ENCODE measurements around the gene OR5D14. TPM values are rescaled to one million over a fixed set of nuclear protein-coding genes. Genes with fewer than 3 reads are reported as not detected.

OR5D14 gene
- total and polyA plus RNA-seq, 2 of the 8 experiments (the other 6 are each of a cell fraction or from before 2014, with no cell fraction given) = not detected

GRCh38 chr11:55791606-55792005 lies 3.8 kb upstream of the OR5D14 start:
- Histone ChIP-seq H3K79me2 (ENCODE audit: control insufficient read depth in 1 of 2, insufficient read depth in 2 of 2, low read length in 2 of 2) (no peaks in the 10 kb centered on the region), H3K4me1 (replicated peaks in 1 of 4; ENCODE audit: control insufficient read depth in 3 of 4, insufficient read depth in 4 of 4, low read length in 3 of 4) (no peaks in the 10 kb centered on the region), H3K27me3 (replicated peaks in 1 of 4; ENCODE audit: control insufficient read depth in 3 of 4, extremely low read depth in 1 of 4, insufficient read depth in 3 of 4, low read length in 3 of 4) (no peaks in the 10 kb centered on the region), H4K5ac (ENCODE audit: insufficient read length, low read depth, low read length) (no peak overlapping the region), H2BK120ac (replicated peaks; ENCODE audit: low read depth, low read length) (no peak overlapping the region), H3K36me3 (ENCODE audit: control insufficient read depth in 2 of 4, insufficient read depth in 4 of 4, low read length in 3 of 4) (no peaks in the 10 kb centered on the region), H3K79me1 (ENCODE audit: low read depth, low read length) (no peaks in the 10 kb centered on the region), H3K23ac (ENCODE audit: insufficient read length) (no peak overlapping the region), H3K9me3 (ENCODE audit: insufficient read depth in 2 of 2, low read depth in 1 of 2, low read length in 1 of 2) (peaks cover 67 to 72% of the 10 kb centered on the region in 2 experiments), H2BK5ac (ENCODE audit: low read depth, low read length) (no peak overlapping the region), H2AK5ac (ENCODE audit: low read depth, low read length) (no peak overlapping the region), H3K4me3 (ENCODE audit: extremely low read depth in 1 of 4, insufficient read depth in 2 of 4, low read depth in 3 of 4, low read length in 4 of 4) (no peak overlapping the region), H2BK12ac (ENCODE audit: low read depth, low read length) (no peak overlapping the region), H4K20me1 (replicated peaks in 1 of 2; ENCODE audit: control insufficient read depth in 1 of 2, insufficient read depth in 2 of 2, low read length in 2 of 2) (no peaks in the 10 kb centered on the region), H3K23me2 (ENCODE audit: low read depth, low read length) (no peaks in the 10 kb centered on the region), H4K8ac (ENCODE audit: extremely low read depth, insufficient read depth, low read length) (no peak overlapping the region), H3K27ac (ENCODE audit: low read depth, low read length) (no peak overlapping the region), H3K9ac (replicated peaks in 1 of 4; ENCODE audit: extremely low read depth in 1 of 4, low read depth in 3 of 4, low read length in 3 of 4) (no peak overlapping the region), H2BK15ac (ENCODE audit: low read length) (no peak overlapping the region), H3K14ac (ENCODE audit: insufficient read length) (no peak overlapping the region), H3K18ac (ENCODE audit: extremely low read depth, low read length) (no peak overlapping the region), H3K56ac (replicated peaks; ENCODE audit: insufficient read length, low read depth, low read length) (no peak overlapping the region), H4K91ac (replicated peaks; ENCODE audit: insufficient read length, low read length) (no peak overlapping the region), H2BK20ac (ENCODE audit: low read length) (no peak overlapping the region), H2AFZ (ENCODE audit: low read length) (no peak overlapping the region), H3K4me2 (ENCODE audit: insufficient read depth in 1 of 2, low read depth in 2 of 2, low read length in 2 of 2) (no peak overlapping the region), H3K4ac (replicated peaks; ENCODE audit: insufficient read length, low read depth, low read length) (no peak overlapping the region)
- no peak for FAIRE-seq
- DNase-seq (ENCODE audit: low read depth in 1 of 2, low spot score in 2 of 2) = no peak
- WGBS, 2 experiments (ENCODE audit: extremely low coverage in 1 of 2, insufficient coverage in 1 of 2, insufficient read length in 1 of 2, insufficient replicate concordance in 2 of 2, low coverage in 1 of 2, low lambda C conversion rate in 2 of 2, missing lambda C conversion rate in 1 of 2) = 96% methylated on average over 1 of the region's 1 CpG; no CpG with 5 or more reads in 1 of the 2 experiments
- ChIA-PET CTCF (ENCODE audit: partially characterized antibody) (no interaction called here), POLR2A (ENCODE audit: partially characterized antibody) (no interaction called here)
- TF ChIP-seq FOSL1 (IDR thresholded peaks at IDR 0.05; ENCODE audit: insufficient read depth, low read depth, low read length) (no peak), ATF2 (IDR thresholded peaks at IDR 0.05; ENCODE audit: low read length) (no peak), JUN (IDR thresholded peaks at IDR 0.05; ENCODE audit: low read depth, low read length) (no peak), ZNF274 (IDR thresholded peaks at IDR 0.05; ENCODE audit: borderline replicate concordance, extremely low read depth, low read length) (no peak), HDAC2 (IDR thresholded peaks at IDR 0.05; ENCODE audit: borderline replicate concordance in 1 of 2, low read depth in 2 of 2, low read length in 2 of 2) (no peak), JUND (IDR thresholded peaks at IDR 0.05; ENCODE audit: low read length) (no peak), SP4 (IDR thresholded peaks at IDR 0.05; ENCODE audit: low read length) (no peak), TBP (IDR thresholded peaks at IDR 0.05; ENCODE audit: low read depth, low read length) (no peak), CHD2 (IDR thresholded peaks at IDR 0.05; ENCODE audit: low read length) (no peak), SIN3A (conservative IDR thresholded peaks at IDR 0.05 in 1 of 2, IDR thresholded peaks at IDR 0.05 in 1 of 2; ENCODE audit: low read depth in 1 of 2, low read length in 2 of 2) (no peak), CTBP2 (IDR thresholded peaks at IDR 0.05; ENCODE audit: borderline replicate concordance, insufficient read depth, insufficient read length, low read length) (no peak)
- TF ChIP-seq, protein P1, sequence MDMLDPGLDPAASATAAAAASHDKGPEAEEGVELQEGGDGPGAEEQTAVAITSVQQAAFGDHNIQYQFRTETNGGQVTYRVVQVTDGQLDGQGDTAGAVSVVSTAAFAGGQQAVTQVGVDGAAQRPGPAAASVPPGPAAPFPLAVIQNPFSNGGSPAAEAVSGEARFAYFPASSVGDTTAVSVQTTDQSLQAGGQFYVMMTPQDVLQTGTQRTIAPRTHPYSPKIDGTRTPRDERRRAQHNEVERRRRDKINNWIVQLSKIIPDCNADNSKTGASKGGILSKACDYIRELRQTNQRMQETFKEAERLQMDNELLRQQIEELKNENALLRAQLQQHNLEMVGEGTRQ (IDR thresholded peaks at IDR 0.05; ENCODE audit: low read length) = no peak

Measured in H1 (cell line).